T-helper 2 cell (primary cell): Measurements from ENCODE around the gene GAK.
"Not testable (repeated sequence)": the region's sequence is repeated elsewhere in the genome, so short reads cannot be mapped to it uniquely, and the experiment has no call there.

Experiments used
- DNase-seq, 5 experiments: peaks; one replicate each; pipeline versions ENCODE4 v3.0.0 to v3.0.0-alpha.2; 2012 to 2022

The GAK gene

DNA sequence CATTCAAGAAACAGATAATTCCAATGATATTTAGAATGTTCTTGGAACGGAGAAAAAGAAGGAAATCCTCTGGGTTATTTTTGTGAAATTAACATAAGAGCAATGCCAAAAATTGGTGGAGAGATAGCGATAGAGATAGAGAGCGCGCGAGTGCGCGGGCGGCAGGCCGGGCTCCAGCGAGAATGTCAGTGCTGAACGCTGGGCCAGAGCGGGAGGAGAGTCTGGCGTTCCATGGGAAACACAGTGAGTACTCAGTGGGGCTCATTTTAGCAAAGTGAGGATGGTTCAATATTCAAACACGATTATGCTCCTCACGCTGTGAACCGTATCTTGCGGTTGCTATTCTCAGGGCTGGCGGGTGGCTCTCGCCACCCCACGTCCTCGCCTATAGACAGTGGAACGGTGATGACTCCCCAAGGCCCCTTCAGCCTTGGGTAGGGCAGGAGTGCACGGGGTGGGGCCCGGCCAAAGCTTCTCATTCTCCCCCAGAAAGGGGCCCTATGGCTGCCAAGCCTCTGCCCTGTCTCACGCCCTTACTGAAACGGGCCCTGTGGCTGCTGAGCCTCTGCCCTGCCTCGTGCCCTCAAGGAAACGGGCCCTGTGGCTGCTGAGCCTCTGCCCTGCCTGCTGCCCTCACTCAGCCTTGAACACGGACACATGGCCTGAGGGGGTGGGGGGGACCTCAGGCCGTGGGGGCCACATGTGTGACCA lies 123.1 kb downstream of the GAK start:
- DNase-seq = no peak

DNA sequence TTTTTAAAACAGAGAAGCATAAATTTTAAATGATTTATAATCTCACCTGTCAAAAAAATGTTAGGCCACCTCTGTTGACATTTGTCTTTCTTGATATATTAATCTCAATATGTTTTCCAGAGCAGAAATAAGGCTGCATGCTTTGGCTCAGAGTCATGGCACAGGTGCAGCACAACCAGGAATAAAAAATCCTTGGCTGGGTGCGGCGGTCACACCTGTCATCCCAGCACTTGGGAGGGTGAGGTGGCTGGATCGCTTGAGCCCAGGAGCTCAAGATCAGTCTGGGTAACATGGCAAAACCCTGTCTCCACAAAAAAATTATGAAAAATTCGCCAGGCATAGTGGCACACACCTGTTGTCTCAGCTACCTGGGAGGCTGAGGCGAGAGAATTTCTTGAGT lies 124.3 kb downstream of the GAK start:
- DNase-seq = no peak

DNA sequence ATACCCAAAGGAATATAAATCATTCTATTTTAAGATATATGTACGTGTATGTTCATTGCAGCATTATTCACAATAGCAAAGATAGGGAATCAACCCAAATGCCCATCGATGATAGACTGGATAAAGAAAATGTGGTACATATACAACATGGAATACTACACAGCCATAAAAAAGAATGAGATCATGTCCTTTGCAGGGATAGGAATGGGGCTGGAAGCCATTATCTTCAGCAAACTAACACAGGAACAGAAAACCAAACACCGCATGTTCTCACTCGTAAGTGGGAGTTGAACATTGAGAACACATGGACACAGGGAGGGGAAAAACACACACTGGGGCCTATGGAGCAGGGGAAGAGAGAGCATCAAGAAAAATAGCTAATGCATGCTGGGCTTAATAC lies 125.1 kb downstream of the GAK start:
- not testable (repeated sequence) for DNase-seq

DNA sequence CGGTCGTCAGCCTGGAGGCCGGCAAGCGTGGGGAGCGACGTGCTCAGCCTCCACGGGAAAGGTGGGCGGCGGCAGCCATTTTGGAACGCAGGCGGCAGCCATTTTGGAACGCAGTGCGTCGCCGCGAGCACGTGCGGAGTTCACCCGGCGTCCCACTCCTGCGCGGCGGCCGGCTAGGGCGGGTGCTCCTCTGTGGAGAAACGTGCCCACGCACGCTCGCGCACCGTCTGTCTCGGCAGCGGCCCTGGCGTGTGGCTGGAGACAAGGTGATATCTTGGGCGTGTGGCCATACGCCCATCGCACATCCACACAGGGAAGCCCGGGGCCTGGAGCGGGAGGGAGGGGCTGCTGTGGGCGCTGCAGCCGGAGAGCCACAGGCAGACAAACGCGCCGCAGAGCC lies 127.3 kb downstream of the GAK start:
- DNase-seq = no peak

DNA sequence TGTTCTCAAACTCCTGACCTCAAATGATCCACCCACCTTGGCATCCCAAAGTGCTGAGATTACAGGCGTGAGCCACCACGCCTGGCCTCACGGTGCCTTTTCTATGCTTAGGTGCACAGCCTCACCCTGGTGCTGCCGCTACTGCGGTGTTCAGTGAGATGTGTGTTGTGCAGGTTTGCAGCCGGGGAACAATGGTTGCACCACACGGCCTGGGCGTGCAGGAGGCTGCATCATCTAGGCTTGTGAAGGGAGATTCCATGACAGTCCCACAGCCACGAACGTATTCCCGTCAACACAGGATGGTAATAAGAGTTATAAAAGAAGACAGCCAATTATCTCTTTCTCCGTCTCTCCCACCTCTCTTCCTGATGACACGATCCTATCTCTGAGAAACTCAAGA lies 128.2 kb downstream of the GAK start:
- no peak for DNase-seq

DNA sequence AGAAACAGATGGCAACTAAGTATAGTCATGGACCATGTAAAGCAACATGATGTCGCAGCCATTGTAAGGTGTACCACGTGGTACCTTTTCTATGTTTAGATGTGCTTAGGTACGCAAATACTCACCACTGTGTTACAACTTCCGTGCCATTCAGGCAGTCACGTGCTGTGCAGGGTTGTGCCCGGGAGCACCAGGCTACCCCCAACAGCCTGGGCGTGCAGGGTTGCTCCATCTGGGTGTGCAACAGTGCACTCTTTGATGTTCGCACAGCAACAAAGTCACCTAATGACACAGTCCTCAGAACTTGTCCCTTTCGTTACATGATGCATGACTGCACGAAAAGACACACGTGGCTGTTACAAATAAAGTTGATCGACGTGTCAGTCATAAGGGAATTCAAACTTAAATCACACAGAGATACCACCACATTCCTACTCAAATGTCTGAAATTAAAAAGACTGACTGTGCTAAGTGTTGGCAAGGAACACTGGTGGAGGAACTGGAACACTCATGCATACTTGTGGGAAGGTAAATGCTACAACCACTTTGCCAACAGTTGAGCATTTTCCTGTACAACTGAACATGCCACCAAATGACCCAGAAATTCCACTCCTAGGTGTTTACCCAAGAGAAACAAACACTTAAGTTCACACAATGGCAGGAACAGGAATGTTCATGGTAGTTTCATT lies 130.5 kb downstream of the GAK start:
- DNase-seq = no peak
